Natural killer cell (primary cell): ENCODE measurements around the gene MDGA2. TPM values are rescaled to one million over a fixed set of nuclear protein-coding genes. Genes with fewer than 3 reads are reported as not detected.

Source experiments
- ATAC-seq, 3 donors: fragments of 150-1000 bp in 2 of 3; fragments of 200-7000 bp in 1 of 3; cut with Tn5 transposase; 1 replicate in 1 of 3; 2 replicates in 2 of 3; pipeline ENCODE4 v1.10.0; 2021; ENCODE audit warnings: mild to moderate bottlenecking in 2 of 3, moderate library complexity in 2 of 3
- DNase-seq, 2 donors: peaks; one replicate each; pipeline versions ENCODE4 v3.0.0 to v3.0.0-alpha.2; 2013 to 2021; ENCODE audit warnings: mixed read lengths in 1 of 2
- H3K27ac ChIP-seq: one replicate; pipeline ENCODE4 v1.5.1; 2013; ENCODE audit warnings: mild to moderate bottlenecking, low read length
- H3K27me3 ChIP-seq: one replicate; pipeline ENCODE4 v1.6.1; 2013; ENCODE audit warnings: low read length; ENCODE audit not compliant: control insufficient read depth, insufficient read depth
- H3K36me3 ChIP-seq: one replicate; pipeline ENCODE4 v1.6.1; 2013; ENCODE audit warnings: low read length; ENCODE audit not compliant: control insufficient read depth, insufficient read depth
- H3K4me1 ChIP-seq: one replicate; pipeline ENCODE4 v1.6.1; 2013; ENCODE audit warnings: low read length; ENCODE audit not compliant: control insufficient read depth, insufficient read depth
- H3K4me3 ChIP-seq: one replicate; pipeline ENCODE4 v1.5.1; 2013; ENCODE audit warnings: low read length
- H3K9me3 ChIP-seq: one replicate; pipeline ENCODE4 v1.6.1; 2013; ENCODE audit warnings: low read length; ENCODE audit not compliant: control insufficient read depth, insufficient read depth
- H3K27ac Mint-ChIP-seq, 2 donors: one replicate each; pipeline ENCODE4 v1.8.0; 2022; ENCODE audit warnings: mild to moderate bottlenecking in 2 of 2, mixed read lengths in 2 of 2, moderate library complexity in 1 of 2
- H3K27me3 Mint-ChIP-seq, 2 donors: one replicate each; pipeline ENCODE4 v1.8.0; 2022; ENCODE audit warnings: low read depth in 2 of 2, mixed read lengths in 2 of 2
- H3K36me3 Mint-ChIP-seq: one replicate; pipeline ENCODE4 v1.8.0; 2022; ENCODE audit warnings: mixed read lengths
- H3K4me1 Mint-ChIP-seq, 2 donors: one replicate each; pipeline ENCODE4 v1.8.0; 2022; ENCODE audit warnings: mixed read lengths in 2 of 2
- H3K4me3 Mint-ChIP-seq: one replicate; pipeline ENCODE4 v1.8.0; 2022; ENCODE audit warnings: mild to moderate bottlenecking, moderate library complexity, mixed read lengths
- H3K9me3 Mint-ChIP-seq, 2 donors: one replicate each; pipeline ENCODE4 v1.8.0; 2022; ENCODE audit warnings: mixed read lengths in 2 of 2
- WGBS: methylation state at CpG from one replicate; pipeline ENCODE4 v1.1.7; 2013; ENCODE audit warnings: missing lambda C conversion rate; ENCODE audit not compliant: insufficient coverage; 5-methylcytosine and 5-hydroxymethylcytosine counted together
- intact Hi-C: fragments of 100-400 bp; cut with micrococcal nuclease; formaldehyde crosslinking; loops from one replicate; pipeline ENCODE4 v1.14.2; 2022
- total RNA-seq, 4 donors: library from RNA; stranded (reverse); fragments of 120-200 nt in 1 of 4; gene quantifications; one replicate each; pipeline versions ENCODE4 v1.2.3 to v1.2.4, GENCODE V29; 2013 to 2022
- TF ChIP-seq, protein P1 (sequence below): fragments of 200-600 bp; IDR thresholded peaks from one replicate; pipeline ENCODE4 v1.8.0; 2022; ENCODE audit warnings: antibody characterized with exemption

Gene MDGA2
- total RNA-seq, 3 donors from 2014 or later (not counting 1 experiment from before 2014, with no cell fraction given): not detected

DNA sequence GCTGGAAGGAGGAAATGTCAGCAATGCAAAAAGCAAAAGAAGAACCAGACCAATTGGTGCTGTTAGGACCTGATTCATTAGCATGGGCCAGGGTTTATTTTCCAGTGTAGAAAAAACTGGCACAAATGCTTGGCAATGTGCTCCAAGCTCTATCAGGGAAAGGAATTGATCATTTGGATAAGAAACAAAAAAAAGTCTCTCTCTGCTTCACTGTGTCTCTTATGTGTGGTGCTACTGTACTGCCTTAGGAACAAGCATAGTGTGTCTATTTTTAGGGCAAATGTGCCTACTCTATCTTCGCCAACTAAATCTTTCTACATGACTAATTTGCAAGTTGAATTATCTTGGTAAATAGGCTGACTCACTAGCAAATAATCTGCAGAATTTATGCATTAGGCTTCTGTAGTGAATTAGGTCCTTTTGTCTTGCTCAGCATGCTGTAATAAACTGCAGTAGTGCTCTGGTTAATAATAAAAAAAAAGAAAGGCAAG lies 236.7 kb downstream of the MDGA2 start:
- peaks cover 8 to 9% of the 10 kb centered on the region in 2 donors for H3K9me3 Mint-ChIP-seq
- no peak overlapping the region for H3K27ac ChIP-seq
- no peaks in the 10 kb centered on the region for H3K4me1 Mint-ChIP-seq
- ATAC-seq (no peak), DNase-seq (no peak)
- intact Hi-C loops: no loop called here
- H3K27me3 Mint-ChIP-seq: no peaks in the 10 kb centered on the region
- H3K27me3 ChIP-seq: no peaks in the 10 kb centered on the region
- no peak overlapping the region for H3K4me3 ChIP-seq
- H3K4me3 Mint-ChIP-seq: no peak overlapping the region
- no peaks in the 10 kb centered on the region for H3K4me1 ChIP-seq
- peaks cover 6% of the 10 kb centered on the region for H3K36me3 Mint-ChIP-seq
- WGBS: no CpG with 5 or more reads among the region's 1 CpG
- H3K36me3 ChIP-seq: no peaks in the 10 kb centered on the region
- no peaks in the 10 kb centered on the region for H3K9me3 ChIP-seq
- TF ChIP-seq, protein P1, sequence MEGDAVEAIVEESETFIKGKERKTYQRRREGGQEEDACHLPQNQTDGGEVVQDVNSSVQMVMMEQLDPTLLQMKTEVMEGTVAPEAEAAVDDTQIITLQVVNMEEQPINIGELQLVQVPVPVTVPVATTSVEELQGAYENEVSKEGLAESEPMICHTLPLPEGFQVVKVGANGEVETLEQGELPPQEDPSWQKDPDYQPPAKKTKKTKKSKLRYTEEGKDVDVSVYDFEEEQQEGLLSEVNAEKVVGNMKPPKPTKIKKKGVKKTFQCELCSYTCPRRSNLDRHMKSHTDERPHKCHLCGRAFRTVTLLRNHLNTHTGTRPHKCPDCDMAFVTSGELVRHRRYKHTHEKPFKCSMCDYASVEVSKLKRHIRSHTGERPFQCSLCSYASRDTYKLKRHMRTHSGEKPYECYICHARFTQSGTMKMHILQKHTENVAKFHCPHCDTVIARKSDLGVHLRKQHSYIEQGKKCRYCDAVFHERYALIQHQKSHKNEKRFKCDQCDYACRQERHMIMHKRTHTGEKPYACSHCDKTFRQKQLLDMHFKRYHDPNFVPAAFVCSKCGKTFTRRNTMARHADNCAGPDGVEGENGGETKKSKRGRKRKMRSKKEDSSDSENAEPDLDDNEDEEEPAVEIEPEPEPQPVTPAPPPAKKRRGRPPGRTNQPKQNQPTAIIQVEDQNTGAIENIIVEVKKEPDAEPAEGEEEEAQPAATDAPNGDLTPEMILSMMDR: no peak
- H3K27ac Mint-ChIP-seq: no peak overlapping the region

DNA sequence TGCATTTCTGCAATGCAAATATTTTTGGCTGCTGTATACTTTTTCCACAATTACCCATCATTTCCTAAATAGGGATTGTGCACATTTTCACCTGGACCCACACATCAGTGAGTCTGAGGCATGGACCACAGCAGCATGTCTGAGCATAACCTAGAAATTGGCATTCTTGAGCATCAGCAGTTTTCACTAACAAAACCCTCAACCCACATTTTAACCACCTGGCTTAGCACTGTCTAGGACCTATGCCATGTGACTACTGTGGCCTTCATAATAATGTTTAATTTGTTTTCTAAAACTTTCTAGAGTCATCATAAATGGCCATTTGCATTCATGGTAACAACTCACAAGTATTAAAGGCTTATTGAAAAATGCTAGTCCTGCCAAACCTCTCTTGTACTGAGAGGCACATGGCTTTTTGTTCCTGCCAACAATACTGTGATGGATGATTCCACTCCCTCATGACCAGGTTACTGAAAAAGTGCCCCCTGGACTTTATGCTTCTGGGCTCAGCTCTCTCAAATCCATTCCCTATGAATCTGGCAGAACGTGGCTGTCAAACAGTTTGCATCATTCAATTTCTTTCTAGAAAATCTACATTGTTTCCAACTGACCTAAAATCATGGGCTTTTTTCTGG lies 240.0 kb downstream of the MDGA2 start:
- Histone ChIP-seq H3K4me3 (no peak overlapping the region), H3K9me3 (no peaks in the 10 kb centered on the region), H3K4me1 (no peaks in the 10 kb centered on the region), H3K36me3 (no peaks in the 10 kb centered on the region), H3K27ac (no peak overlapping the region), H3K27me3 (no peaks in the 10 kb centered on the region)
- Mint-ChIP-seq H3K4me1 (no peaks in the 10 kb centered on the region), H3K9me3 (peaks cover 8 to 9% of the 10 kb centered on the region in 2 donors), H3K4me3 (no peak overlapping the region), H3K36me3 (no peaks in the 10 kb centered on the region), H3K27ac (no peak overlapping the region), H3K27me3 (no peaks in the 10 kb centered on the region)
- ATAC-seq (no peak), DNase-seq (no peak)
- 71% methylated on average over 1 of the region's 1 CpG for WGBS
- intact Hi-C loops: no loop called here
- TF ChIP-seq, protein P1: no peak

DNA sequence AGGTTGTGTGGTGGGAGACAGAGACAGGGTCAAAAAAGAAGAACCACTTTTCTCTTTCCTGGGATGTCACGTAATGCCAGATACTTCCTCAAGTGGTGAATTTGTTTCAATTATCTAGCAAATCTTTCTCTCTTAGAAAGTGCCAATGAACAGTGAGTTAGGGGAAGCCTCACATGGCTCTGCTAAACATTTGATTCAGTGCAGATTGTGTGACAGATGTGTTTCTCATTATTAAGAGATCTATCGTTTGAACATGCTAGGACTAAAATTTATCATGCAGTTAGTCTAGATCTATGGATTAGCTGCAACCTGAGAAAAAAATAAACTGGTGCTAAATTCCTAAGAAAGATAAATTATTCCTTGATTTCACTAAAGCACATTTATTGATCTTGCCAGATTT lies 247.8 kb downstream of the MDGA2 start:
- intact Hi-C loops: no loop called here

More for the DNA sequence above, 247.8 kb downstream of the MDGA2 start:
- H3K4me3 Mint-ChIP-seq: no peak overlapping the region
- DNase-seq (no peak), ATAC-seq (no peak)
- H3K4me1 Mint-ChIP-seq: no peaks in the 10 kb centered on the region
- TF ChIP-seq, protein P1: no peak
- WGBS: 86% methylated on average over 2 of the region's 2 CpGs
- Histone ChIP-seq H3K4me1 (no peaks in the 10 kb centered on the region), H3K27ac (no peak overlapping the region), H3K36me3 (no peaks in the 10 kb centered on the region), H3K9me3 (no peaks in the 10 kb centered on the region), H3K27me3 (no peaks in the 10 kb centered on the region), H3K4me3 (no peak overlapping the region)
- H3K9me3 Mint-ChIP-seq: peaks cover 8 to 9% of the 10 kb centered on the region in 2 donors
- no peak overlapping the region for H3K27ac Mint-ChIP-seq
- H3K36me3 Mint-ChIP-seq: no peaks in the 10 kb centered on the region
- H3K27me3 Mint-ChIP-seq: no peaks in the 10 kb centered on the region
